GM21367 (cell line): ENCODE data around the gene MTA3.
A peak's percentile ranks its signal among the peaks of the same experiment; 100 is the strongest.
"Not testable (repeated sequence)": the region's sequence is repeated elsewhere in the genome, so short reads cannot be mapped to it uniquely, and the experiment has no call there.

Source experiments
- ATAC-seq: cut with Tn5 transposase; IDR thresholded peaks from one replicate; pipeline ENCODE4 v1.9.1; 2021; ENCODE audit not compliant: unreplicated experiment

MTA3 gene

GRCh38 chr2:42567364-42567763 is 1.1 kb upstream of the MTA3 start:
- ATAC-seq: peak; percentile 2

GRCh38 chr2:42567806-42568400 is 529 bp upstream of the MTA3 start:
- peak; percentile 72 for ATAC-seq

- peak; percentile 2 for ATAC-seq
Observed at GRCh38 chr2:42569116-42569711, 782 bp downstream of the MTA3 start.

- no peak for ATAC-seq
Observed at GRCh38 chr2:42569883-42570282, 1.5 kb downstream of the MTA3 start.

GRCh38 chr2:42572297-42573081 is 4.1 kb downstream of the MTA3 start:
- ATAC-seq: no peak

- no peak for ATAC-seq
Observed at GRCh38 chr2:42573256-42573655, 4.8 kb downstream of the MTA3 start.

GRCh38 chr2:42575458-42576064 is 7.1 kb downstream of the MTA3 start:
- no peak for ATAC-seq

- ATAC-seq: no peak
Observed at GRCh38 chr2:42578621-42579020, 10.2 kb downstream of the MTA3 start.

GRCh38 chr2:42581257-42581656 is 12.8 kb downstream of the MTA3 start:
- no peak for ATAC-seq

- not testable (repeated sequence) for ATAC-seq
Observed at GRCh38 chr2:42584628-42585027, 16.2 kb downstream of the MTA3 start.

GRCh38 chr2:42585779-42586178 is 17.3 kb downstream of the MTA3 start:
- ATAC-seq: no peak

GRCh38 chr2:42587526-42588117 is 19.2 kb downstream of the MTA3 start:
- ATAC-seq: no peak

GRCh38 chr2:42588121-42588520 is 19.7 kb downstream of the MTA3 start:
- no peak for ATAC-seq

GRCh38 chr2:42590176-42590575 is 21.7 kb downstream of the MTA3 start:
- ATAC-seq: no peak

GRCh38 chr2:42593282-42593681 is 24.9 kb downstream of the MTA3 start:
- no peak for ATAC-seq

GRCh38 chr2:42598656-42599055 is 30.2 kb downstream of the MTA3 start:
- no peak for ATAC-seq

- ATAC-seq: no peak
Observed at GRCh38 chr2:42601076-42601475, 32.6 kb downstream of the MTA3 start.

GRCh38 chr2:42602218-42602875 is 33.9 kb downstream of the MTA3 start:
- ATAC-seq: no peak

GRCh38 chr2:42602876-42603219 is 34.4 kb downstream of the MTA3 start:
- no peak for ATAC-seq

- not testable (repeated sequence) for ATAC-seq
Observed at GRCh38 chr2:42604341-42604867, 36.0 kb downstream of the MTA3 start.

- ATAC-seq: not testable (repeated sequence)
Observed at GRCh38 chr2:42606166-42606565, 37.7 kb downstream of the MTA3 start.
